Lower leg skin (tissue), 4 donors: ENCODE measurements around the gene STX10. TPM values are rescaled to one million over a fixed set of nuclear protein-coding genes. Genes with fewer than 3 reads are reported as not detected.
"Not testable (repeated sequence)": the region's sequence is repeated elsewhere in the genome, so short reads cannot be mapped to it uniquely, and the experiment has no call there.

Experiments
- DNase-seq, 2 donors: peaks; one replicate each; pipeline ENCODE4 v3.0.0-alpha.2; 2019; ENCODE audit warnings: low spot score in 2 of 2
- H3K4me3 ChIP-seq: fragments of 200-600 bp; sonication (generic); 2 replicates; pipeline ENCODE4 v1.5.1; 2017; ENCODE audit warnings: mild to moderate bottlenecking, low read depth; ENCODE audit not compliant: poor library complexity, severe bottlenecking
- POLR2A ChIP-seq, 2 donors: fragments of 450-650 bp; IDR thresholded peaks; one replicate each; pipeline ENCODE4 v1.6.1; 2016 to 2017; ENCODE audit warnings: antibody characterized with exemption in 2 of 2, mild to moderate bottlenecking in 1 of 2, moderate library complexity in 1 of 2
- WGBS, 2 donors: methylation state at CpG; one replicate each; pipeline ENCODE4 v1.1.5; 2018; 5-methylcytosine and 5-hydroxymethylcytosine counted together
- intact Hi-C: fragments of 100-400 bp; cut with DNase I; formaldehyde crosslinking; loops from one replicate; pipeline ENCODE4 v1.15.0; 2023; ENCODE audit warnings: low total_unique reads
- total RNA-seq, 4 donors: library from RNA; depleted of rRNA; stranded (reverse); fragments of >200 nt; gene quantifications; one replicate each; pipeline ENCODE4 v1.1.0, GENCODE V29; 2016
- TF ChIP-seq, protein P1 (sequence below), 3 donors: fragments of 450-650 bp; IDR thresholded peaks; one replicate each; pipeline ENCODE4 v1.5.1; 2016; ENCODE audit warnings: antibody characterized with exemption in 3 of 3, mild to moderate bottlenecking in 3 of 3, moderate library complexity in 2 of 3

Gene STX10
- total RNA-seq, 4 donors from 2014 or later: 67.8 to 110 (median 78.0) TPM

DNA sequence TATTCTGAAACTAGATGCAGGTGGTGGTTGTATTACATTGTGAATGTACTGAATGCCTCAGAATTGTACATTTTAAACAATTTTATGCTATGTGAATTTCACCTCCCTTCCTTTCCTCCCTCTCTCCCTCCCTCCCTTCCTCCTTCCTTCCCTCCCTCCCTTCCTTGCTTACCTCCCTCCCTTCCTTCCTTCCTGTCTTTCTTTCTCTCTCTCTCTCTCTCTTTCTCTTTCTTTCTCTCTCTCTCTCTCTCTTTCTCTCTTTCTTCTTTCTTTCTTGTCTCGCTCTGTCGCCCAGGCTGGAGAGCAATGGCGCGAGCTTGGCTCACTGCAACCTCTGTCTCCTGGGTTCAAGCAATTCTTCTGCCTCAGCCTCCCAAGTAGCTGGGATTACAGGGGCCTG is 37.2 kb upstream of the STX10 start:
- no peak overlapping the region for H3K4me3 ChIP-seq
- 97% methylated on average over 4 of the region's 4 CpGs for WGBS, 2 donors
- intact Hi-C loops: no loop called here
- DNase-seq: no peak
- no peak for TF ChIP-seq POLR2A (IDR thresholded peaks at IDR 0.05)
- TF ChIP-seq, protein P1, sequence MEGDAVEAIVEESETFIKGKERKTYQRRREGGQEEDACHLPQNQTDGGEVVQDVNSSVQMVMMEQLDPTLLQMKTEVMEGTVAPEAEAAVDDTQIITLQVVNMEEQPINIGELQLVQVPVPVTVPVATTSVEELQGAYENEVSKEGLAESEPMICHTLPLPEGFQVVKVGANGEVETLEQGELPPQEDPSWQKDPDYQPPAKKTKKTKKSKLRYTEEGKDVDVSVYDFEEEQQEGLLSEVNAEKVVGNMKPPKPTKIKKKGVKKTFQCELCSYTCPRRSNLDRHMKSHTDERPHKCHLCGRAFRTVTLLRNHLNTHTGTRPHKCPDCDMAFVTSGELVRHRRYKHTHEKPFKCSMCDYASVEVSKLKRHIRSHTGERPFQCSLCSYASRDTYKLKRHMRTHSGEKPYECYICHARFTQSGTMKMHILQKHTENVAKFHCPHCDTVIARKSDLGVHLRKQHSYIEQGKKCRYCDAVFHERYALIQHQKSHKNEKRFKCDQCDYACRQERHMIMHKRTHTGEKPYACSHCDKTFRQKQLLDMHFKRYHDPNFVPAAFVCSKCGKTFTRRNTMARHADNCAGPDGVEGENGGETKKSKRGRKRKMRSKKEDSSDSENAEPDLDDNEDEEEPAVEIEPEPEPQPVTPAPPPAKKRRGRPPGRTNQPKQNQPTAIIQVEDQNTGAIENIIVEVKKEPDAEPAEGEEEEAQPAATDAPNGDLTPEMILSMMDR (IDR thresholded peaks at IDR 0.05): no peak

DNA sequence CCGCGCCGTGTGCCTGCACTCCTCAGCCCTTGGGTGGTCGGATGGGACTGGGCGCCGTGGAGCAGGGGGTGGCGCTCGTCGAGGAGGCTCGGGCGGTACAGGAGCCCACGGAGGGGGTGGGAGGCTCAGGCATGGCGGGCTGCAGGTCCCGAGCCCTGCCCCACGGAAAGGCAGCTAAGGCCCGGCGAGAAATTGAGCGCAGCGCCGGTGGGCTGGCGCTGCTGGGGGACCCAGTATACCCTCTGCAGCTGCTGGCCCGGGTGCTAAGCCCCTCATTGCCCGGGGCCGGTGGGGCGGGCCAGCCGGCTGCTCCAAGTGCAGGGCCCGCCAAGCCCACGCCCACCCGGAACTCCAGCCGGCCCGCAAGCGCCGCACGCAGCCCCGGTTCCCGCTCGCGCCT is 36.5 kb upstream of the STX10 start:
- intact Hi-C loops, H3K4me3 ChIP-seq, DNase-seq: not testable (repeated sequence)
- WGBS, 2 donors: 87 to 97% methylated on average over 12 to 30 of the region's 38 CpGs

DNA sequence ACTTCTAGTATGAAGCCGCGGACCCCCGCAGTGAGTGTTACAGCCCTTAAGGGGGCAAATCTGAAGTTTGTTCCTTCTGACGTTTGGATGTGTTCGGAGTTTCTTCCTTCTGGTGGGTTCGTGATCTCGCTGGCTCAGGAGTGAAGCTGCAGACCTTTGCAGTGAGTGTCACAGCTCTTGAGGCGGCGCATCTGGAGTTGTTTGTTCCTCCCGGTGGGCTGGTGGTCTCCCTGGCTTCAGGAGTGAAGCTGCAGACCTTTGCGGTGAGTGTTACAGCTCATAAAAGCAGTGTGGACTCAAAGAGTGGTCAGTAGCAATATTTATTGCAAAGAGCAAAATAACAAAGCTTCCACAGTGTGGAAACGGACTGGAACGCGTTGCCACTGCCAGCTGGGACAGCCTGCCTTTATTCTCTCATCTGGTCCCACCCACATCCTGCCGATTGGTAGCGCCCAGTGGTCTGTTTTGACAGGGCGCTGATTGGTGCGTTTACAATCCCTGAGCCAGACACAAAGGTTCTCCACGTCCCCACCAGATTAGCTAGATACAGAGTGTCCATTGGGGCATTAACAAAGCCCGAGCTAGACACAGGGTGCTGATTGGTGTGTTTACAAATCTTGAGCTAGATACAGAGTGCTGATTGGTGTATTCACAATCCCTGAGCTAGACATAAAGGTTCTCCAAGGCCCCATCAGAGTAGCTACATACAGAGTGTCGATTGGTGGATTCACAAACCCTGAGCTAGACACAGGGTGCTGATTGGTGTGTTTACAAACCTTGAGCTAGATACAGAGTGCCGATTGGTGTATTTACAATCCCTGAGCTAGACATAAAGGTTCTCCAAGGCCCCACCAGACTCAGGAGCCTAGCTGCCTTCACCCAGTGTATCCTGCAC is 35.8 kb upstream of the STX10 start:
- H3K4me3 ChIP-seq, intact Hi-C loops, DNase-seq: not testable (repeated sequence)
- 83 to 85% methylated on average over 22 of the region's 22 CpGs for WGBS, 2 donors

DNA sequence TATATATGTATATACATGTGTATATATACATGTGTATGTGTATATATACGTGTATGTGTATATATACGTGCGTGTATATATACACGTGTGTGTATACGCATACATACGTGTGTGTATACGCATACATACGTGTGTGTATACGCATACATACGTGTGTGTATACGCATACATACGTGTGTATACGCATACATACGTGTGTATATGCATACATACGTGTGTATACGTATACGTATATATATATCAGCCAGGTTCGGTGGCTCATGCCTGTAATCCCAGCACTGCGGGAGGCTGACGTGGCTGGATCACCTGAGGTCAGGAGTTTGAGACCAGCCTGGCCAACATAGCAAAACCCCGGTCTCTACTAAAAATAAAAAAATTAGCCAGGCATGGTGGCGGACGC is 34.8 kb upstream of the STX10 start:
- intact Hi-C loops, DNase-seq, H3K4me3 ChIP-seq: not testable (repeated sequence)
- WGBS, 2 donors: 81 to 87% methylated on average over 23 of the region's 23 CpGs

DNA sequence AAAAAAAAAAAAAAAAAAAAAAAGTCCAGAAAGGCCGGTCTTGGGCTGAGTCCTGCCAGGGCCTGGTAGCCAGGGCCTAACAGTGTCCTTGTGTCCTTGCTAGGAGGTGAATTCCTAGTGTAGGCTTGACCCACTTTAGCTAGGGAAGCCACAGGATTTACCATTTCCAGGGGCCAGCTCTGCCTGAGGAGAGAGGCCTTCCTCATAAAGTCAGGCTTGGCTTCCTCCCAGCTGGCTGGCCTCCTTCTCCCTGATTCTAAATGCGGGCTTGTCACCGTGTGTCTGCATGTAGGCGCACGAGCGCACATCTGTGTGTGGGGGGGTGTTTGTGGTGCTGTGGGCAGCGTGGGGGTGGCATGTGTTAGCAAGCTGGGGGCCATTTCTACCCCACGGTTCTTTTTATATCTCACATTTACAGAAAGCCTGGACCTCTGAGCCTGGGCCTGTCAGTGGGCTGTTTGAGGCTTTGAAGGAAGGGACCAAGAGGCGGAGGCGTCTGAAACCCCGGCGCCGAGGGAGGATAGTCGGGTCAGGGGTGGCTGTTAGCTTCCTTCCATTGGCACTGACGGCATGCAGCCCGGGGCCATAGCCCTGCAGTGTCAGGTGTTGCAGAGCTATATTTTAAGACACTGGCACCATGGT is 31.7 kb upstream of the STX10 start:
- peak in 1 of 2 donors; percentile 39 for DNase-seq
- H3K4me3 ChIP-seq: no peak overlapping the region
- TF ChIP-seq, protein P1 (IDR thresholded peaks at IDR 0.05): no peak
- TF ChIP-seq POLR2A (IDR thresholded peaks at IDR 0.05): no peak
- WGBS, 2 donors: 8 to 17% methylated on average over 15 of the region's 16 CpGs
- intact Hi-C loops: no loop called here

DNA sequence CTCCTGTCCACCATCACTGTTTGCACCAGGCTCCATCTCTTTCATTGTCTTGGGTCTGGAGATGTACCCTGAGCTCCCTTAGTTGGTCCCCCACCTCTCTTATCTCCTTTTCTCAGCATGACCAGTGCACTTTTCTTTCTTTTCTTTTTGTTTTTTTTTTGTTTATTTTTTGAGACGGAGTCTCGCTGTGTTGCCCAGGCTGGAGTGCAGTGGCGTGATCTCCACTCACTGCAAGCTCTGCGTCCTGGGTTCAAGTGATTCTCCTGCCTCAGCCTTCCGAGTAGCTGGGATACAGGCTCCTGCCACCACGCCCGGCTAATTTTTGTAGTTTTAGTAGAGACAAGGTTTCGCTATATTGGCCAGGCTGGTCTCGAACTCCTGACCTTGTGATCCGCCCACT is 28.1 kb upstream of the STX10 start:
- DNase-seq, intact Hi-C loops, H3K4me3 ChIP-seq: not testable (repeated sequence)
- WGBS, 2 donors: 92% methylated on average over 10 of the region's 10 CpGs

DNA sequence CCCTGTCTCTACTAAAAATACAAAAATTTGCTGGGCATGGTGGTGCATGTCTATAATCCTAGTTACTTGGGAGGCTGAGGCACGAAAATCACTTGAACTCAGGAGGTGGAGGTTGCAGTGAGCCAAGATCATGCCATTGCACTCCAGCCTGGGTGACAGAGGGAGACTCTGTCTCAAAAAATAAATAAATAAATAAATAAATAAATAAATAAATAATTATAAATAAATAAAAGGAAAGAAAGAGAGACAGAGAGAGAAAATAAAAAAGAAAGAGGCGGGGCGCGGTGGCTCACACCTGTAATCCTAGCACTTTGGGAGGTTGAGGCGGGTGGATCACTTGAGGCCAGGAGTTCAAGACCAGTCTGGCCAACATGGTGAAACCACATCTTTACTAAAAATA is 27.4 kb upstream of the STX10 start:
- intact Hi-C loops, DNase-seq, H3K4me3 ChIP-seq: not testable (repeated sequence)
- WGBS, 2 donors: 90 to 92% methylated on average over 5 of the region's 5 CpGs

DNA sequence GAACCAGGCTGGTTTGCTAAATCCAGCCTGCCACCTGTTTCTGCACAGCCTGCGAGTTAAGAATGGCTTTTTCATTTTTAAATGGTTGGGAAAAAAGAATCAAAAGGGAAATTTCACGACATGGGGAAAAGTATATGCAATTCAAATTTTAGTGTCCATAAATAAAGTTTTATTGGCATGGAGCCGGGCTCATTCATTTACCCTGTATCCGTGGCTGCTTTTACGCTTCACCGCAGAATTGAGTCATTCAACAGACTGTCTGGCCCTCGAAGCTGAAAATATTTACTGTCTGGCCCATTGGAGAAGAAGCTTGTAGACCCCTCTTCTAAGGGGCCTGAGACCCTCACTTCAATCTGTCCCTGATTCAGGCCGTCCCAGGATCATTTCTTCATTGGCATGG is 26.2 kb upstream of the STX10 start:
- no peak for DNase-seq
- TF ChIP-seq, protein P1 (IDR thresholded peaks at IDR 0.05): no peak
- TF ChIP-seq POLR2A (IDR thresholded peaks at IDR 0.05): no peak
- 81 to 82% methylated on average over 8 of the region's 8 CpGs for WGBS, 2 donors
- intact Hi-C loops: no loop called here
- no peak overlapping the region for H3K4me3 ChIP-seq
